Lung (tissue), 12 donors: ENCODE results near the gene FHDC1. TPM values are rescaled to one million over a fixed set of nuclear protein-coding genes. Genes with fewer than 3 reads are reported as not detected.

ENCODE experiments used
- ATAC-seq: fragments of 200-7000 bp; cut with Tn5 transposase; one replicate; pipeline ENCODE4 v1.9.1; 2020; ENCODE audit warnings: moderate number of reproducible peaks; ENCODE audit not compliant: insufficient read depth, low FRiP score
- DNase-seq, 3 donors: peaks; one replicate each; pipeline ENCODE4 v3.0.0-alpha.2; 2013 to 2017
- H3K27ac ChIP-seq, 2 donors: one replicate each; pipeline ENCODE4 v1.5.1; 2013; ENCODE audit warnings: mild to moderate bottlenecking in 2 of 2, moderate library complexity in 2 of 2, control low read depth in 1 of 2, inconsistent platforms in 1 of 2, low read depth in 1 of 2, low read length in 1 of 2
- H3K27me3 ChIP-seq, 3 donors: one replicate each; pipeline ENCODE4 v1.5.1; 2013; ENCODE audit warnings: low read length in 2 of 3; ENCODE audit not compliant: control insufficient read depth in 3 of 3, insufficient read depth in 3 of 3
- H3K36me3 ChIP-seq, 4 donors: one replicate each; pipeline ENCODE4 v1.5.1; 2013; ENCODE audit warnings: low read length in 4 of 4, mild to moderate bottlenecking in 1 of 4, moderate library complexity in 1 of 4; ENCODE audit not compliant: control insufficient read depth in 4 of 4, insufficient read depth in 4 of 4
- H3K4me1 ChIP-seq, 5 donors: one replicate each; pipeline ENCODE4 v1.5.1; 2013; ENCODE audit warnings: low read length in 5 of 5, mild to moderate bottlenecking in 2 of 5, moderate library complexity in 1 of 5; ENCODE audit not compliant: control insufficient read depth in 5 of 5, insufficient read depth in 5 of 5
- H3K4me3 ChIP-seq: one replicate; pipeline ENCODE4 v1.5.1; 2013; ENCODE audit warnings: mild to moderate bottlenecking, control low read depth, moderate library complexity
- H3K9ac ChIP-seq, 2 donors: one replicate each; pipeline ENCODE4 v1.5.1; 2013; ENCODE audit warnings: low read length in 2 of 2, control low read depth in 1 of 2; ENCODE audit not compliant: insufficient read depth in 1 of 2
- H3K9me3 ChIP-seq, 4 donors: one replicate each; pipeline ENCODE4 v1.5.1; 2013; ENCODE audit warnings: low read length in 3 of 4, mild to moderate bottlenecking in 1 of 4, moderate library complexity in 1 of 4; ENCODE audit not compliant: control insufficient read depth in 4 of 4, insufficient read depth in 3 of 4
- CTCF ChIP-seq: IDR thresholded peaks from 2 replicates; pipeline ENCODE4 v1.5.1; 2012; ENCODE audit warnings: mild to moderate bottlenecking; ENCODE audit errors: control extremely low read depth, extremely low read depth
- WGBS, 2 donors: extraction: QIAGEN DNeasy Blood & Tissue Kit; methylation state at CpG; one replicate each; pipeline ENCODE4 v1.1.7; 2013; 5-methylcytosine and 5-hydroxymethylcytosine counted together
- polyA plus RNA-seq, 2 donors: library from polyadenylated mRNA; stranded (reverse); fragments of 200-250 nt; gene quantifications; one replicate each; pipeline ENCODE4 v1.2.1, GENCODE V29; 2013
- total RNA-seq, 2 donors: library from RNA; depleted of rRNA in 1 of 2; stranded (reverse); fragments of >200 nt in 1 of 2; gene quantifications; one replicate each; pipeline ENCODE4 v1.2.1, GENCODE V29; 2014 to 2021
- donor health status: control.
- donor health status: control.
- donor health status: Bipolar disorder and iron deficiency.
- donor health status: healthy.
- donor health status: DM: yes; HTN: yes; CAD: no.

FHDC1 gene
- total and polyA plus RNA-seq, 4 donors = 4.3 to 27.2 (median 17.3) TPM

GRCh38 chr4:152900395-152900794 lies 35.7 kb upstream of the FHDC1 start:
- H3K27ac ChIP-seq = no peak overlapping the region
- H3K9ac ChIP-seq = no peak overlapping the region
- peaks cover 0 to 2% (median 0%) of the 10 kb centered on the region in 4 donors for H3K36me3 ChIP-seq
- ATAC-seq (no peak), DNase-seq (no peak)
- peaks cover 0 to 2% (median 0%) of the 10 kb centered on the region in 5 donors for H3K4me1 ChIP-seq
- no peaks in the 10 kb centered on the region for H3K9me3 ChIP-seq
- no peak overlapping the region for H3K4me3 ChIP-seq
- no peak for TF ChIP-seq CTCF
- H3K27me3 ChIP-seq = no peaks in the 10 kb centered on the region

- H3K27ac ChIP-seq = no peak overlapping the region
- H3K4me3 ChIP-seq = no peak overlapping the region
- no peaks in the 10 kb centered on the region for H3K27me3 ChIP-seq
- DNase-seq (no peak), ATAC-seq (no peak)
- no peak overlapping the region for H3K9ac ChIP-seq
- TF ChIP-seq CTCF = no peak
- H3K9me3 ChIP-seq = no peaks in the 10 kb centered on the region
- 87 to 92% methylated on average over 3 of the region's 3 CpGs for WGBS, 2 donors
- H3K4me1 ChIP-seq = no peaks in the 10 kb centered on the region
- peaks cover 0 to 4% (median 0%) of the 10 kb centered on the region in 4 donors for H3K36me3 ChIP-seq
Measured at GRCh38 chr4:152901205-152901604, 34.9 kb upstream of the FHDC1 start.

- TF ChIP-seq CTCF = no peak
- Histone ChIP-seq H3K9ac (no peak overlapping the region), H3K27ac (no peak overlapping the region), H3K4me3 (no peak overlapping the region), H3K4me1 (no peaks in the 10 kb centered on the region), H3K36me3 (peaks cover 0 to 4% (median 0%) of the 10 kb centered on the region in 4 donors), H3K27me3 (no peaks in the 10 kb centered on the region), H3K9me3 (no peaks in the 10 kb centered on the region)
- ATAC-seq = no peak
- DNase-seq = no peak
Measured at GRCh38 chr4:152903658-152904057, 32.5 kb upstream of the FHDC1 start.

GRCh38 chr4:152909901-152910300 lies 26.2 kb upstream of the FHDC1 start:
- Histone ChIP-seq H3K4me3 (no peak overlapping the region), H3K27ac (no peak overlapping the region), H3K27me3 (no peaks in the 10 kb centered on the region), H3K4me1 (no peaks in the 10 kb centered on the region), H3K9me3 (no peaks in the 10 kb centered on the region), H3K9ac (no peak overlapping the region), H3K36me3 (peaks cover 0 to 3% (median 2%) of the 10 kb centered on the region in 4 donors)
- WGBS, 2 donors = 68 to 83% methylated on average over 4 of the region's 4 CpGs
- no peak for TF ChIP-seq CTCF
- DNase-seq (no peak), ATAC-seq (no peak)
